Measurements from ENCODE around the gene ZNF83. TPM values are rescaled to one million over a fixed set of nuclear protein-coding genes. Genes with fewer than 3 reads are reported as not detected.

The ZNF83 gene
- total RNA-seq, 4 donors from 2014 or later: 2.8 to 8.0 (median 4.0) TPM

- no peak overlapping the region for H3K4me3 ChIP-seq
- DNase-seq (no peak), ATAC-seq (no peak)
- no peak overlapping the region for H3K27ac ChIP-seq
- H3K4me1 ChIP-seq: no peaks in the 10 kb centered on the region
- in situ Hi-C loops (cut with MboI; ENCODE audit: low sequenced_read_pairs in 4 of 4): no loop called here
- no peaks in the 10 kb centered on the region for H3K9me3 ChIP-seq
- TF ChIP-seq POLR2A (IDR thresholded peaks at IDR 0.05): no peak
- no peak for TF ChIP-seq CTCF (IDR thresholded peaks at IDR 0.05 in 4 of 5, conservative IDR thresholded peaks at IDR 0.05 in 1 of 5)
- no peaks in the 10 kb centered on the region for H3K36me3 ChIP-seq
- intact Hi-C loops (cut with DNase I; ENCODE audit: low total_unique reads): no loop called here
- H3K27me3 ChIP-seq: no peaks in the 10 kb centered on the region
These were observed 34.9 kb upstream of the ZNF83 start for GRCh38 chr19:52673014-52673413.

- H3K9me3 ChIP-seq: no peaks in the 10 kb centered on the region
- no peak for TF ChIP-seq POLR2A (IDR thresholded peaks at IDR 0.05)
- TF ChIP-seq CTCF (IDR thresholded peaks at IDR 0.05 in 4 of 5, conservative IDR thresholded peaks at IDR 0.05 in 1 of 5): no peak
- H3K4me1 ChIP-seq: no peaks in the 10 kb centered on the region
- in situ Hi-C loops (cut with MboI; ENCODE audit: low sequenced_read_pairs in 4 of 4): no loop called here
- intact Hi-C loops (cut with DNase I; ENCODE audit: low total_unique reads): no loop called here
- no peak overlapping the region for H3K4me3 ChIP-seq
- no peaks in the 10 kb centered on the region for H3K36me3 ChIP-seq
- no peak for ATAC-seq
- no peak overlapping the region for H3K27ac ChIP-seq
- no peaks in the 10 kb centered on the region for H3K27me3 ChIP-seq
- DNase-seq: no peak
These were observed 31.9 kb upstream of the ZNF83 start for GRCh38 chr19:52670046-52670445.

- Histone ChIP-seq H3K9me3 (no peaks in the 10 kb centered on the region), H3K4me1 (no peaks in the 10 kb centered on the region), H3K27ac (no peak overlapping the region), H3K4me3 (no peak overlapping the region), H3K27me3 (no peaks in the 10 kb centered on the region), H3K36me3 (no peaks in the 10 kb centered on the region)
- no peak for TF ChIP-seq POLR2A (IDR thresholded peaks at IDR 0.05)
- TF ChIP-seq CTCF (IDR thresholded peaks at IDR 0.05 in 4 of 5, conservative IDR thresholded peaks at IDR 0.05 in 1 of 5): no peak
- DNase-seq: no peak
- ATAC-seq: no peak
- in situ Hi-C loops (cut with MboI; ENCODE audit: low sequenced_read_pairs in 4 of 4) (no loop called here), intact Hi-C loops (cut with DNase I; ENCODE audit: low total_unique reads) (no loop called here)
These were observed 31.4 kb upstream of the ZNF83 start for GRCh38 chr19:52669586-52669985.

GRCh38 chr19:52667972-52668371 is 29.8 kb upstream of the ZNF83 start:
- ATAC-seq (no peak), DNase-seq (no peak)
- H3K27ac ChIP-seq: no peak overlapping the region
- intact Hi-C loops (cut with DNase I; ENCODE audit: low total_unique reads) (no loop called here), in situ Hi-C loops (cut with MboI; ENCODE audit: low sequenced_read_pairs in 4 of 4) (no loop called here)
- H3K4me3 ChIP-seq: no peak overlapping the region
- no peaks in the 10 kb centered on the region for H3K27me3 ChIP-seq
- H3K36me3 ChIP-seq: no peaks in the 10 kb centered on the region
- no peaks in the 10 kb centered on the region for H3K4me1 ChIP-seq
- H3K9me3 ChIP-seq: no peaks in the 10 kb centered on the region
- TF ChIP-seq CTCF (IDR thresholded peaks at IDR 0.05 in 4 of 5, conservative IDR thresholded peaks at IDR 0.05 in 1 of 5) (no peak), POLR2A (IDR thresholded peaks at IDR 0.05) (no peak)

- ATAC-seq (no peak), DNase-seq (no peak)
- H3K4me1 ChIP-seq: no peaks in the 10 kb centered on the region
- H3K9me3 ChIP-seq: no peaks in the 10 kb centered on the region
- no peak overlapping the region for H3K4me3 ChIP-seq
- no peaks in the 10 kb centered on the region for H3K36me3 ChIP-seq
- no peaks in the 10 kb centered on the region for H3K27me3 ChIP-seq
- in situ Hi-C loops (cut with MboI; ENCODE audit: low sequenced_read_pairs in 4 of 4) (no loop called here), intact Hi-C loops (cut with DNase I; ENCODE audit: low total_unique reads) (no loop called here)
- H3K27ac ChIP-seq: no peak overlapping the region
- no peak for TF ChIP-seq CTCF (IDR thresholded peaks at IDR 0.05 in 4 of 5, conservative IDR thresholded peaks at IDR 0.05 in 1 of 5)
- TF ChIP-seq POLR2A (IDR thresholded peaks at IDR 0.05): no peak
These were observed 28.4 kb upstream of the ZNF83 start for GRCh38 chr19:52666506-52666905.

Measured in gastrocnemius medialis (tissue), 4 donors.